HG02588 (cell line): ENCODE measurements around the gene PPP4R2.
"Not testable (repeated sequence)": the region's sequence is repeated elsewhere in the genome, so short reads cannot be mapped to it uniquely, and the experiment has no call there.

Source experiments
- ATAC-seq: cut with Tn5 transposase; IDR thresholded peaks from one replicate; pipeline ENCODE4 v1.9.1; 2021; ENCODE audit warnings: mild to moderate bottlenecking, moderate library complexity; ENCODE audit not compliant: unreplicated experiment

PPP4R2 gene

GRCh38 chr3:73021301-73021835 is 24.8 kb downstream of the PPP4R2 start:
- no peak for ATAC-seq

GRCh38 chr3:73024836-73025235 is 28.2 kb downstream of the PPP4R2 start:
- ATAC-seq = no peak

- ATAC-seq = no peak
These were observed 29.6 kb downstream of the PPP4R2 start for GRCh38 chr3:73026111-73026759.

- no peak for ATAC-seq
These were observed 30.1 kb downstream of the PPP4R2 start for GRCh38 chr3:73026760-73027113.

- ATAC-seq = no peak
These were observed 32.2 kb downstream of the PPP4R2 start for GRCh38 chr3:73028803-73029202.

- no peak for ATAC-seq
These were observed 32.7 kb downstream of the PPP4R2 start for GRCh38 chr3:73029321-73029796.

GRCh38 chr3:73030073-73030597 is 33.5 kb downstream of the PPP4R2 start:
- ATAC-seq = no peak

- no peak for ATAC-seq
These were observed 35.0 kb downstream of the PPP4R2 start for GRCh38 chr3:73031573-73032103.

GRCh38 chr3:73036694-73037591 is 40.3 kb downstream of the PPP4R2 start:
- no peak for ATAC-seq

- ATAC-seq = no peak
These were observed 44.9 kb downstream of the PPP4R2 start for GRCh38 chr3:73041537-73041936.

GRCh38 chr3:73043414-73043813 is 46.8 kb downstream of the PPP4R2 start:
- ATAC-seq = no peak

- no peak for ATAC-seq
These were observed 48.8 kb downstream of the PPP4R2 start for GRCh38 chr3:73045391-73045790.

- ATAC-seq = no peak
These were observed 49.6 kb downstream of the PPP4R2 start for GRCh38 chr3:73046195-73046594.

- no peak for ATAC-seq
These were observed 52.7 kb downstream of the PPP4R2 start for GRCh38 chr3:73049319-73049718.

GRCh38 chr3:73052857-73053256 is 56.2 kb downstream of the PPP4R2 start:
- no peak for ATAC-seq

GRCh38 chr3:73055583-73055982 is 59.0 kb downstream of the PPP4R2 start:
- ATAC-seq = no peak

- ATAC-seq = no peak
These were observed 59.6 kb downstream of the PPP4R2 start for GRCh38 chr3:73056014-73056844.

- ATAC-seq = no peak
These were observed 60.2 kb downstream of the PPP4R2 start for GRCh38 chr3:73056845-73057150.

- no peak for ATAC-seq
These were observed 63.7 kb downstream of the PPP4R2 start for GRCh38 chr3:73060302-73060723.

GRCh38 chr3:73061416-73061815 is 64.8 kb downstream of the PPP4R2 start, which contains the start of gene EBLN2:
Gene EBLN2 (plus strand): TSS chr3:73061659. CDS start chr3:73062082, 423 bp downstream.
- ATAC-seq = no peak

- ATAC-seq = not testable (repeated sequence)
These were observed 69.6 kb downstream of the PPP4R2 start for GRCh38 chr3:73066243-73066642.
